HG03025 (cell line): ENCODE data around the gene DSCAM.
"Not testable (repeated sequence)": the region's sequence is repeated elsewhere in the genome, so short reads cannot be mapped to it uniquely, and the experiment has no call there.

ENCODE experiments used
- ATAC-seq: cut with Tn5 transposase; IDR thresholded peaks from one replicate; pipeline ENCODE4 v1.9.1; 2021; ENCODE audit warnings: mild to moderate bottlenecking, moderate library complexity; ENCODE audit not compliant: unreplicated experiment, low FRiP score

Gene DSCAM

DNA sequence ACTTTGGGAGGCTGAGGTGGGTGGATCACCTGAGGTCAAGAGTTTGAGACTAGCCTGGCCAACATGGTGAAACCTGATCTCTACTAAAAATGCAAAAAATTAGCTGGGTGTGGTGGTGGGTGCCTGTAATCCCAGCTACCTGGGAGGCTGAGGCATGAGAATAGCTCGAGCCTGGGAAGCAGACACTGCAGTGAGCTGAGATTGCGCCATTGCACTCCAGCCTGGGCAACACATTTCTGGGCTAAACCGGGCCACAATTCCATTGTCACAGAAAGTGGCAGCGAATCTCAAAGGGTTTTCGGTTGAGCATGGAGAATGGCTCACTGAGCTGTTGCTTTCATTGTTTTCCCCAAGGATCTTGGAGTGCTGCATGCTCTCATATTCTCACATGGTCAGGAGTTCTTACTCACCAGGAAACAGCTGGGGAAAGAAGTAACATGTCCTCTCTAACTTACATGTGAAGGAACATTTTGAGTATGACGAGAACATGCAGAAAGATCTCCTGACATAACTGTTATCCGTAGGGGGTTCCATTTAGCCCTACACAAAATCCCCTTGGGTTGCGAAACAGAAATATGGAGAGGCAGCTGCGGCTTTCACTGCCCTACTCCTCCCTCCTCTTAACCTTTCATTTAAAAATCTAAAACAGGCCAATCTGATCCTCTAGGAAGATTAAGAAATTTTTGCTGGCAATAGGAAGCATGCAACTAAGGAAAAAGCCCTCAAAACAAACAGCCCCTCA lies 638.6 kb downstream of the DSCAM start:
- ATAC-seq, result no peak

DNA sequence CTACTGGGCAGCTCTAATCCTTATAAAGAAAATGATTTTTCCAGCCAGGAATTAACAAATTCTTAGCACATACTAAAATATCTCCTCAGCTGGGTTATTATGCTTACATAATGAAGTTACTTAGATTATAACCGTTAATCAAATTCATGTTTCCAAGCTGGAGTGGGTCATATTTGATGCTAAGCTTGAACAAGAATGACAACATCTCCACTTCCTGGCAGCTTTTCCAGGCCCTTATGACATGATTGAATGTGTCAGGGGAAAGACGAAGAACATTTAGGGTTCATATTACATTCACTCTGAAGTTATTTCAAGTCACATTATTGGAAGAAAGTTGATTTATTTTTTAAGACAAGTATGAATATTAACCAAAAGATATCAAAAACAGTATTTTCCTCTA lies 646.0 kb downstream of the DSCAM start:
- no peak for ATAC-seq

DNA sequence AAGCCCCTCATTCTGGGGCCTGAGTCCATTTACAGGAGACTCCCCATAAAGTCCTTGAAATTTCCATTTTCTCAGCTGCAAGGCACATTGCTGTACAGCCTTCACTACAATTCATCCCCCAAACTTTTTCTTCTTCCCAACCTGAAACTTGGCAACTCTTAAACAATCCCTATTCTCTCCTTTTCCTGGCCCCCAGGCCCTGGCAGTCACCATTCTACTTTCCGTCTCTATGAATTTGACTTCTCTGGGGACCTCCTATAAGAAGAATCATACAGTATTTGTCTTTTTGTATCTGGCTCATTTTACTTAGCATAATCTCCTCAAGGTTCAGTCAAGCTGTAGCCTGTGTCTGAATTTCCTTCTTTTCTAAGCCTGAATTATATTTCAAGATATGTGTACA lies 646.8 kb downstream of the DSCAM start:
- ATAC-seq, result no peak

DNA sequence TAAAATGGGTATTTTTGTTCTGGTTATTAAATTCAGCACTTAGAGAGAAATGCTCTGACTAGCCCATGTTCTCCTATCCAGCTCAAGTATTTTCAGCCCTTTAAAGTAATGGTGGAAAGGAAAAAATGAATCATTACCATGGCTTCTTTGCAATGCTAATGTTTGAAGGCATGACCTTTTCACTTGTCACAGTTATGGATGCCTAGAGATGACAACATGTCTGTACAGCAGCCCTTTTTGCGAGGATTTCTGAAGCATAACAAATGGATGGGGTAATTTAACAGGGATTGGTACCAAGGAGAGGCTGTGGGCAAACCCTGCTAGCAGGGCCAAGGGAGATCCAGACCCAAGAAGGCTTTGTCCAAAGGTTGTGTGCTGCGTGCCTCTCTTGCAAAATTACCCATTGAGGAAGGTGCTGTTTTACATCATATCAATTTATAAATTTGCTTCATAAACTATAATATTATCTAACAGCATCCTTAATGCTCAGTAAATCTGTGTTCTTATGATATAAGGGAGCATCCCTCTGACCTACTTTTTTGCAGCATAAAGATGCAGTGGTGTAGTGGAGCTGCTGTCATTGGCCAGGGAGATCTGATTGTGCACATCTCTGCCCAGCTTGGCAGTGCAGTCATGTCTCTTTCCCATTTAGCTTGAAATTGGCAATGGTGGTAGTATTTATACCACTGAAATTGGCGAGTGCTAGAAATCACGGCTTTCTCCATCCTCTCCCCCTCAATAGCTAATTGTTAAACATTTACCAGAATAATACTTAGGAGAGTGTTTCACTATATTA lies 652.6 kb downstream of the DSCAM start:
- ATAC-seq, result no peak

DNA sequence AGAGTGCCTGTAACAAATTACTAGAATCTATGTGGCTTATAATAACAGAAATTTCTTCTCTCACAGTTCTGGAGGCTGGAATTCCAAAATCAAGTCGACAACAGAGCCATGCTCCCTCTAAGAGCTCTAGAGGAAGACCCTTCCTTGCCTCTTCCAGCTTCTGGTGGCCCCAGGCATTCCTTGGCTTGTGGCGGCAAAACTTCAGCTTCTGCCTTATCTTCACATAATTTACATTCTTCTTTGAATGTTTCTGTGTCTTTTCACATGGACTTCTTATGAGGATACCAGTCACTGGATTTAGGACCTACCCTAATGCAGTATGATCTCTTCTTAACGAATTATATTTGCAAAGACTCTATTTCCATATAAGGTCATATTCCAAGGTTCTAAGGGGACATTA lies 655.3 kb downstream of the DSCAM start:
- no peak for ATAC-seq

DNA sequence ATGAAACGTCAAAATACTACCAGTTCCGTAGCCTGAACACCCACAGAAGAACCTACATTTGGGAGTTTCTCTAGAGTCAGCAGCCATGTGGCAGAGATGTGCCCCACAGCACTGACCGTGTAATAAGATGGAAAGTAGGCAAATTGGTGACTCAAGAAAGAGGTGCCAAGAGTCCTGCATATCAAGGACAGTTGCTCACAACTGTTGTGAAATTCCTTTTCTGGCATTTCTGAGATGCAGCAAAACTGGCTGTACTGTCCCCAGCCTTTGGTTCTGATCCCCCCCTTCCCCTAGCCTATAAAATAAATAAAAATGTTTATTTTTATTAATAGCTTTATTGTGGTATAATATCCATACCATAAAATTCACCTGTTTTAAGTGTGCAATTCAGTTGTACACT lies 655.8 kb downstream of the DSCAM start:
- ATAC-seq, result no peak

DNA sequence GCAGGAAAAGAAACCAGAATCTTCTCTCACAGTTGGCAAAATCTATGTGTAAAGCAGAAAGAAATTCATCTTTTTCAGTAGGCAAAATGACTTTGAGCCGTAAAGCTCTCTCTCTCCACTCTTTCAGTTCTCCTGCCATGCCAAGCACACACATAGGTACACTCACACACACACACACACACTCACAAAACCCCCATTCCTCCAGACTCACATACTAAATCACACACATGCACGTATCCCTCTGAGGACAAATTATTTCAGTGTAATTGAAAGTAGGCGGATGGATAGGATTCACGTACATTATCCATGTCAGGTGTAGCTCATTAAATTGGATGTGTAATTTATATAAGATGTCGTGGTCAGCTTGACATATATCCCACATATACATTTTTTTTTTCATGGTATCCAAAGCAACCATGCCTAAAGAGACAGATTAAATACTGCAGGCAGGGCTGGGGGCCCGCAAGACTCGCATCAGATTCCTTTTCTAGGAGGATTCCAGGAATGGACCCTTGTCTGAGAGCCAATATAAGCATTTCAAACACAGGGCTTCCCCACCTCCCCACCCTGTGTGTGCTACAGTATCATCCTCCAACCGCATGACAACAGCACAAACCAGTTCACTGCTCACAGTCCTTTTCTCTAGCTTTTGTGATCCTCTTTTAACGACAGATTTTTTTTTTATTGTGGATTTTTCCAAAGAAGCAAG lies 658.9 kb downstream of the DSCAM start:
- ATAC-seq, result no peak

DNA sequence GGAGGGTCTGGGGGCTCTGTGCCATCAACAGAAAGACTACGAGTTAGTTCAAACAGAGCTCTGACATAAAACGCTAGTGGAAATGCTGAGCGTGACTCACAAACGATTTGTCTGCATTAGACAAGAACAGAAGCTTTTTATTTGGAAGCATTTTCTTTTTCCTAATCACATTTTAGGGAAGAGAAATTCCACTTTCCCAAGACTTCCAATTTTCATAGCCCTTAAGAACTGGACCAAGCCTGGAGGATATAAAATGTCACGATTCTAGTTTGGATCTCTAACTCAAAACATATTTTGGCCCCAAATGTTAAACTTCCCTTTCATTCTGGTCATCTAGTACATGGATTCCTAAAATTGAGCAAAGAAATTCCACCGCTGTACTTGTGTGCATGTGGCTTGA lies 659.7 kb downstream of the DSCAM start:
- ATAC-seq, result no peak

DNA sequence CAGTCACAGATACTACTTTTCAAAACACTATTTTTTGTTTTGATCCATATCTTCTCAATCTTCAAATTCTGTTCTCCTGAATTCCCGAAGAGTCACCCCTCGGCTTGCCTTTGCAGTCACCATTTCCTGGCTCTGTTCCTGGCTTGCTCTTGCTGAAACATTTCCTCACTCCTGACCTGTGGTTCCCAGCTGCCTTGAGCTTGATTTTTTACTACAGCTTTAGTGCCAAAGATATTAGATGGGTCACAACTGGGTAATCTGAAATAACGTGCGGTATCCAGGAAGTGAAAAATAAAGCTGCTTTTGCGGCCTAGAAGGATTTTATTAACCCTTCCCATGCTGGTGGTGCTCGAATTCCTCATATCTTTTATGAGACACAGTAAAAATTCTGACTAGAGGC lies 660.9 kb downstream of the DSCAM start:
- ATAC-seq, result no peak

DNA sequence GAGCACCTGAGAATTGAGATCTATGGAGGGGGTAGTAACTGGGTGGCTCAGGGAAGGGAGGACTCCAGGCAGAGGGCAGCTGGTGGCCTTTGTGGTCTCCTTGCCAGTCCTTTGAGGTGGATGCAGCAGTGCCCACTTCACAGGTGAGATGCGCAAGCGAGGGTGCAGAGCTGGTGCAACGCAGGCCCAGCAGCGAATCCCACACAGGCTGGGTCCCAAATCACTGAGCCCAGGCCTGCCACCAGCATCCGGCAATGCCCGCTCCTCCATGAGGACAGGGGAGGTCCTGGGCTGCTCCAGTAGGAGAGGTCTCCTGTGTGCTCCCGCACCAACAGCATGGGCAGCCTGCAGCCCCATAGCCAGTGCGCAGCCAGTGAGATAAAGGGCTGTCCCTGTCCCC lies 661.8 kb downstream of the DSCAM start:
- no peak for ATAC-seq

DNA sequence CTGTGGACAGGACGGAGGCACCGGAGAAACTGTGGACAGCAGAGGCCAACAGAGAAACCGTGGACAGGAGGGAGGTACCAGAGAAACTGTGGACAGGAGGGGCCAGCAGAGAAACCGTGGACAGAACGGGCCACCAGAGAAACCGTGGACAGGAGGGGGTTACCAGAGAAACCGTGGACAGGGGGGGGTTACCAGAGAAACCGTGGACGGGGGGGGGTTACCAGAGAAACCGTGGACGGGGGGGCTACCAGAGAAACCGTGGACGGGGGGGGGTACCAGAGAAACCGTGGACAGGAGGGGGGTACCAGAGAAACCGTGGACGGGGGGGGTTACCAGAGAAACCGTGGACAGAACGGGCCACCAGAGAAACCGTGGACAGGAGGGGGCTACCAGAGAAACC lies 664.5 kb downstream of the DSCAM start:
- ATAC-seq, result not testable (repeated sequence)

DNA sequence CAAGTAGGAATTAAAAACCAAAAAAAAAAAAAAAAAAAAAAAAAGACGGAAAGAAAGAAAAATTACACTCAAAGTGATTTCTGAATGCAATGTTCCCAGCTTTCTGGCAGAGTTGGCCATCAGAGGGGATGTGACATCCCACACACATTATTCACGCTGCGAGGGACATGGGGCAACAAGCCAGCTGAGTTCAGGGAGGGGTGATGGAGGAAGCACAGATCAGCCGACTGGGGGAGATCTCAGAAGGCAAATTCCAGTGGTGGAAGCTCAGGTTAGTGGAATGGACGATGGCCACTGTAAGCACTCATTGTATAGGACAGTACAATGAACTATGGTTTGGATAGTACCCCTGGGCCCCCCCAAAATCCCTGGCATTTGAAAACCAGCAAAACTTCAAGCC lies 667.8 kb downstream of the DSCAM start:
- no peak for ATAC-seq

DNA sequence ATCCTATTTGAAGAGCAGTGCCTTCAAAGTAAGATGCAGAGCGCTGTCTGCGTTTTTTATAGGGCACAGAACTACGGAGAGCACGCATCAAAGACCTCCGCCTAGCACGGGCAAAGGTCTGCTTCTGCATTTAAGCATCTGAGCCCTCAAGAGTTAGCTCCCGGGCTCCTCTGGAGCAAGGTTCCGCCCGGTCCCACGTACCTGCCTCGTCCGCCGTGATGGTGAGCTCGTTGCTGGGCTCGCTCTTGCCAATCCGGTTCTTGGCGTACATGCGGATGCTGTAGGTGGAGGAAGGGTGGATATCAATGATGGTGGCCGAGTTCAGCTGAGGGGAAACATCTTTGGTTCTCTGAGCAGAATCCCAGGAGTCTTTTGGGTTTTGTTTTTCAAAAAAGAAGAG lies 668.2 kb downstream of the DSCAM start:
- no peak for ATAC-seq

DNA sequence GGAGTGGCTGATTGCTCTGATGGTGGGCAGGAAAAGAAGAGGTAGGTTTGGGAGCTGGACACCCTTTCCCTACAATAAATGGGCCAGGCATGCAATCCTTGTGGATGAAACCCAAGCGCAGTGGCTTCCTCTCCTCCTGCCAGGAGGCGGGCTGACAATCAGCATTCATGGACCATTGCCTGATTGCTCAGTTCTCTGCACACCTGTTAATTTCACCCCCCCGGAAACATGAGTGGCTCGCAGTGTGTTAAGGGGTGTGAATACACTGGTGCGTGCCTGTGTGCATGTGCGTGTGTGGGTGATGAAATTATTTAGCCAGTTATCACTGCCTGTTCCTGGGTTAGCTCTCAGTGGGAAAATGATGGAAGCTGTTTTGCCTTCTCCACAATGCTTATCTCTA lies 669.0 kb downstream of the DSCAM start:
- no peak for ATAC-seq

DNA sequence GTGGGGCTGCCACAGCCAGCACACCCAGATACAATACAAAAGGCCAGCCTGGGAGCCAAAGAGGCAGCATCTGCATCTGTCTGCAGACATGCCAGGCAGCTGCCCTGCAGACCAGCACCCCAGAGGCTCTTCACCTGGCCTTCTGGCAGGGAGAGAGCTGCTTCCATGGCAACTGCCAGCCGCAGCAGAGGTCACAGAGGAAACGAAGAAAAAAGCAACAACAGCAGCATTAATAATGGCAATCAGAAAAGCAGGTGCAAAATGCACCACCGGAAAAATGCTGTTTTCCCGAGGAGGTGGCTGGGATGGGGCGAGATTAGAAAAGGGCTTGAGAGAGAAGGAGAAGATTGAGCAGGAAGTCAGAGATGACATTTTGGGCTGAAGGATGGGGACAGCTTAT lies 670.2 kb downstream of the DSCAM start:
- no peak for ATAC-seq

DNA sequence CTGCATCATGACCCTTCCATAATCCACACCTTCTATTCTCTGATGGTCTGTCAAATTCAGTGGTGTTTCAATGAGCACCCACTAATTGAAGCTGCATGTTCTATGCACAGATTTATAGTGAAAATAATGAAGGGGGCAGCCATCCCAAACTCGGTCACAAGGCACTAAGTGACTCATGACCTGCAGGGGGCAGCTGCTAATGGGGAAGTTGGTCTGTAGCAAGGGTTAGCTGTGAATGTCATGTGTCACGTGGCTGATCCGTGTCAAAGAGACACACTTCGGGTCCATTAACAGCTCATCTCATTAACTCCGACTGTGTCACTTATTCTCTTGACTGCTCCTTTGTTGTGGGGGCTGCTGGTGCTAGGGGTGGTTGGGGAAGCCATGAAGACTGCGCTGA lies 673.1 kb downstream of the DSCAM start:
- ATAC-seq, result no peak

DNA sequence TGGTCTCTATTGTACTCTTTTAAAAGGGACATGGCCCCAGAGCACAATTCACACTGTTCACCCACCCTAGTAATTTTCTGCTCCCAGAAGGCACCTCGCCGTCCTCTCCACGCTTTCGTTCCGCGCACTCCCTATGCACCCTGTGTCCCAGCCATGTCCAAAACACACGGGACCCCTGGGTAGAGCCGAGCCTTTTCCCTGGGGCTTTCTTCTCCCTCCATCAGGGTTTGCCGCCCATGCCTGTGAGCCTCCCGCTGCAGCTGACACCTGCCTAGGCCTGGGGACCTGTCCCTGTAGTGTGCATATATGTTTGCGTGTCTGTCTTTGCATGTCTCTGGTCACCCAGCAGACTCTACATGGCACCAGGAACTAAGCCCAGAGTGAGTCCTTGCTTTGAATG lies 677.0 kb downstream of the DSCAM start:
- no peak for ATAC-seq

DNA sequence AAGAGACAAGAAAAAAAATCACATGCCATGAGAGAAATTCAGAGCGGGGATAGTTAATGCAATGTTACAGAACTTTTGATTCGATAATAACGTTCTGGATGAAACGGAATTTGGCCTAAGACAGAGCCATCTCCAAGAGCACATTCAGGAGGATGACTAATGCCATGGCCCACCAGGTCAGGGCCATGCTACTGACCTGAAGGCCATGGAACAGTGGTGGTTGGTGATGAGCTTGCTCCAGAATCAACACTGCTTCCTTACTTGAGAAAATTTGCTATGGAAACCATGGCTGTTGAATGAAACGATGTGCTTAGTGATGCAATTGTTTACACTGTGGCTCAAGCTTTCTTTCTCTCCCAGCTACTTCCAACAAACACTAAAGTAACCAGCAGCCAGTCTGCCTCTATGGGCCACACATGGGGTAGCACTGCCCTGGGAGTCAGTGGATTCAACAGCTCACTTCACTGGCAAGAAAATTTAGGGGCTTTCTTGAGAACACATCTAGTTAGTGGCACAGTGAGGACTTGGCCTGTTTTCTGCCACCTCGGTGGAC lies 680.6 kb downstream of the DSCAM start:
- no peak for ATAC-seq

DNA sequence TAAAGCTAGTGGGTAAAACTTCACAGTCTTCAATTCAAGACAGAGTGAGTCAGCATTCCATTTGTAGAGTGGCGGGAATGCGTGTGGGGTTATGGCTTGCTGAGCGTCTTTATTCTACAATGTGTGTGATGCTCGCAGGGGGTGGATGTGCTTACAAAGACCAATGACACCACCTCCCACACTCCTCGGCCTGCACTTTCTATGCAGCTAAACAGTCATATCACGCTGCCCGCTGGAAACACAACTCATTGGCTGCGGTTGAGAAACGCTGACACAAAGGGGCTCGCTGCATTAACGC lies 681.2 kb downstream of the DSCAM start:
- ATAC-seq, result no peak

DNA sequence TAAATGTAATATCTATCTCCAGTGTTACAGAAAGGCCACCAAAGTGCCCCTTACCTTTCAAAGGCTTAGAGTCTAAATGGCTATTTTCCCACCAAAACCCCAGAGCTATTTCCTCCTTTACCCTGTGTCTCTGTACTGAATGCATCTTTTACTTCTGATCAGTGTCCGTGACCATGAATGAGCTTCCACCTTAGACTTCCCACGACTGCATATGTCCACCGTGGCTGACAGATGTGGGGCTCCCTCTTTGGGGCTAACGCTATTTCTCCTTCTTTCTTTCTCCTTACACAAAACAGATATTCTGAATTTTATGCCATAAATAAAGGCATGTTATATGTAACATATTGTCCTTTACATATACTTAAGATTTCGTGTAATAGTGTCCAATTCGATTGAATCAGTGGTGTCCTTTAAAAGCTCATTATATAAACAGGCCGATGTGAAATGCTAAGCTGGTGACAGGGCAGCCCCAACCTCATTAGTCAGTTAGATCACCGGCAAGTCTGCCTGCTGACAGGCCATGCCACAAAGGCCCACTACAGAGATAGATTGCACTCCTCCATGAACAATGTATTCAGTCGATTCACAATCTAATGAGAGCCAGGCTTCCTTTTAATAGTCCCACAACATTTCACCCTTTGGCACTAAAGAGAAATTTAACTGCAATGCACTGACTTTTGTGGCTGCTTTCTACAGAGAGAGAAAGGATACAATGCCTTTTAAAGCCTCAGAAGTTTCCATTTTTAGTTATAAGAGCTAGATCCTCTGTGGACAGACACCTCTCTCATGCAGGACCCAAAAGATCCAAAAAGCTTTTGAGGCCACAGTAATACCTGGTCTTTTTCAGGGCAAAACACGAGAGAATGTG lies 681.8 kb downstream of the DSCAM start:
- no peak for ATAC-seq

DNA sequence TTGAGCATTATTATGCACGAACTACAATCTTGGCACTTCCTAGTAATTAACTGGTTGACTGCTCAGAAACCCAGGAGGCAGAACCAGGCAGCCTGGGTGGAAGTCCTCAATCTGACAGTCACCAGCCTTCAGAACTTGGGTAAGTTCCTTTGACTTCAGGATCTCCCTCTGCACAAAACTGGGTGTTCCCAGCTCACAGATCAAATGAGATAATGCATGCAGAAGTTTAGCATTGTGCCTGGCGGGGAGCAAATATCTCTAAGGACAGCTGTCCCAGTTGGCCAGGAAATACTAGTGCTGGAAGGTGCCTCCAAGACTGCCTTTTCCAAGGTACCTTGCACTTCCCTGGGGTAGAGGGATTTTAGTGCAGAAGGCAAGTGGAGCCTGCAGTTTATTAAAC lies 684.9 kb downstream of the DSCAM start:
- ATAC-seq, result no peak
